ENCODE results near the gene PRPF19. TPM values are rescaled to one million over a fixed set of nuclear protein-coding genes. Genes with fewer than 3 reads are reported as not detected.

Gene PRPF19
- total RNA-seq, 1 donor from 2014 or later, result 36.5 TPM

DNA sequence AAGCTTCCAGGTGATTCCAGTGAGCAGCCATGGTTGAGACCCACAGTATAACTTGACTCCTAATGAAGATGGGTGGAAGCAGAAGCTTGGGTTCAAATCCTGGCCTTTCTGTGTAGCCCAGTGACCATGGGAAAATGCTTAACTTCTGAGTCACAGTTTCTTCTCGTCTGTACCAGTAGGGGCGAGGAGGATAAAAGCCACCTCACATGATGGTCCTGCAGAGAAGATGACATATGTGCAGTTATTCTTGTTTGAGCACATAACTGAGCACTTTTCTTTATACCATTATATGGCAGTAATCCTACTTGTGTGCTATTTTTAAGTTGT lies 12.5 kb upstream of the PRPF19 start:
- TF ChIP-seq, protein P1, sequence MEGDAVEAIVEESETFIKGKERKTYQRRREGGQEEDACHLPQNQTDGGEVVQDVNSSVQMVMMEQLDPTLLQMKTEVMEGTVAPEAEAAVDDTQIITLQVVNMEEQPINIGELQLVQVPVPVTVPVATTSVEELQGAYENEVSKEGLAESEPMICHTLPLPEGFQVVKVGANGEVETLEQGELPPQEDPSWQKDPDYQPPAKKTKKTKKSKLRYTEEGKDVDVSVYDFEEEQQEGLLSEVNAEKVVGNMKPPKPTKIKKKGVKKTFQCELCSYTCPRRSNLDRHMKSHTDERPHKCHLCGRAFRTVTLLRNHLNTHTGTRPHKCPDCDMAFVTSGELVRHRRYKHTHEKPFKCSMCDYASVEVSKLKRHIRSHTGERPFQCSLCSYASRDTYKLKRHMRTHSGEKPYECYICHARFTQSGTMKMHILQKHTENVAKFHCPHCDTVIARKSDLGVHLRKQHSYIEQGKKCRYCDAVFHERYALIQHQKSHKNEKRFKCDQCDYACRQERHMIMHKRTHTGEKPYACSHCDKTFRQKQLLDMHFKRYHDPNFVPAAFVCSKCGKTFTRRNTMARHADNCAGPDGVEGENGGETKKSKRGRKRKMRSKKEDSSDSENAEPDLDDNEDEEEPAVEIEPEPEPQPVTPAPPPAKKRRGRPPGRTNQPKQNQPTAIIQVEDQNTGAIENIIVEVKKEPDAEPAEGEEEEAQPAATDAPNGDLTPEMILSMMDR (IDR thresholded peaks at IDR 0.05; ENCODE audit: borderline replicate concordance), result no peak
- Histone ChIP-seq H3K36me3 (peaks cover 39% of the 10 kb centered on the region), H3K27me3 (ENCODE audit: low read depth) (no peaks in the 10 kb centered on the region), H3K27ac (replicated peaks) (no peak overlapping the region), H3K4me1 (peaks cover 67% of the 10 kb centered on the region), H3K4me3 (no peak overlapping the region), H3K9me3 (replicated peaks) (no peaks in the 10 kb centered on the region)
- intact Hi-C loops (cut with micrococcal nuclease), result no loop called here
- no peak for DNase-seq

DNA sequence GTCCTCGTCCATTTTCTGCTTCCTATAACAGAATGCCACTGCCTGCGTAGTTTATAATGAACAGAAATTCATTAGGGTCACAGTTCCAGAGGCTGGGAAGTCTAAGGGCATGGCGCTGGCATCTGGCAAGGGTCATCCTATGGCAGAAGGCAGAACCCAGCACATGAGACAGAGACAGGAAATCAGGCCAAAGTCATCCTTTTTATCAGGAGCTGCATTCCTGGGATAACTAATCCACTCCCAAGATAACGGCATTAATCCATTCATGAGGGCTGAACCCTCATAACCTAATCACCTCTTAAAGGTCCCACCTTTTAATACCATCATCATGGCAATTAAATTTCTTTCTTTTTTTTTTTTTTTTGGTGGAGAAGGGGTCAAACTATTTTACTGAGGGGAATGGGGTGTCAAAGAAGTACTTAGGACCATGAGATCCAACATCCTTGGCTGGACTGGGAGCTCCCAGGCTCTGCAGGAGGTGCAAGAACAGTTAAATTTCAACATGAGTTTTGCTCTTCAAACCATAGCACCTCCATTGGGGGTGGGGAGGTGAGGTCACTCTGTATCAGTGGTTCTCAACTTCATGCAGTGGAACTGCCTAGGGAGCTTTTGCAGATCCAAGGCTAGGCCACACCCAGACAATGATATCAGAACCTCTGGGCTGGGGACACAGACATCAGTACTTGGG lies 12.0 kb upstream of the PRPF19 start:
- TF ChIP-seq, protein P1 (IDR thresholded peaks at IDR 0.05; ENCODE audit: borderline replicate concordance), result no peak
- Histone ChIP-seq H3K27me3 (ENCODE audit: low read depth) (no peaks in the 10 kb centered on the region), H3K4me3 (no peak overlapping the region), H3K9me3 (replicated peaks) (no peaks in the 10 kb centered on the region), H3K27ac (replicated peaks) (no peak overlapping the region), H3K36me3 (peaks cover 39% of the 10 kb centered on the region), H3K4me1 (peaks cover 64% of the 10 kb centered on the region)
- DNase-seq, result no peak
- intact Hi-C loops (cut with micrococcal nuclease), result no loop called here

DNA sequence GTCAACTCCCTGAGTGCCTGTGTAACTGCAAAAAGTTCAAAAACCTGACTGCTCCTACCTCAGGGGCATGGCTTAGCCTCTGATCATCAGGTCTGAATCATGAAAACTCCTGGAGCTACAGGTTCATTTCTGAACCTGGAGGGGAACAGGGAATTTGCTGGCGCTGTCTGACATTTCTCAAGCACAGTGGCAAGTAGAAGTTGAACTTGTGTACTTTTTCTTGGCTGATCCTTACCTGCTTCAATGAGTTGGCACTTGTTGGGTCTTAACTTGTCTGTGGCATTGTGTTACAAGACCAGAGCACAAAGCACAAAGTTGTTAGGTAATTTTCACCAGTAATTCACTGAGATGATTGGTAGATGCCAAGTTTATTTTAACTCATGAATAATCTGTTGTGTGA lies 10.9 kb upstream of the PRPF19 start:
- no peak for DNase-seq
- TF ChIP-seq, protein P1 (IDR thresholded peaks at IDR 0.05; ENCODE audit: borderline replicate concordance), result no peak
- Histone ChIP-seq H3K36me3 (peaks cover 28% of the 10 kb centered on the region), H3K4me1 (peaks cover 76% of the 10 kb centered on the region), H3K9me3 (replicated peaks) (no peaks in the 10 kb centered on the region), H3K27ac (replicated peaks) (no peak overlapping the region), H3K27me3 (ENCODE audit: low read depth) (no peaks in the 10 kb centered on the region), H3K4me3 (no peak overlapping the region)
- intact Hi-C loops (cut with micrococcal nuclease), result no loop called here

DNA sequence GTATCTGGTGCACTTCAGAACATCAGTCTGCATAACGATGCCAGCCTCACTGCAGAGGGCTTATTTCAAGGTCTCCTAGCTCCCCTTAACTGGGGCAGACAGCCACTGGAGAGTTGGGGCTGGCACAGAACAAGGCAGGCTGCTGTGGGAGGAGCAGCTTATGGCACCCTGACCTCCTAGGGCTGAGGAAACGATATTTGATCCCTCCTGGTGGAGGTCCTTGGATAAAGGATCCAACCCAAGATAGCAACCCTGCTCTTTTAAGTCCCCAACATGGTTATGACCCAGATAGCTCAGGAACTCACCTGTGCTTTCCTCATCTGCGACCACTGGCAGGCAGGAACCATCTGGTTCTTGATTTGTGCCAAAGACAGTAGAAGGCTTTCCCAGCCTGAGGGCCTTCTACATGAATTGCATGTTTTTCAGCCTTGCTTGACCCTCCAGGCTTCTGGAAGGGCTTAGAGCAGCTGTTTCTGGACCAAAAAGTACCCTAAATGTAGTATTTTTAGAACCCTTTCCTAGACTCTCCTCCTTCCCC lies 10.4 kb upstream of the PRPF19 start:
- Histone ChIP-seq H3K36me3 (peaks cover 23% of the 10 kb centered on the region), H3K4me3 (no peak overlapping the region), H3K9me3 (replicated peaks) (no peaks in the 10 kb centered on the region), H3K27me3 (ENCODE audit: low read depth) (no peaks in the 10 kb centered on the region), H3K27ac (replicated peaks) (no peak overlapping the region), H3K4me1 (peaks cover 81% of the 10 kb centered on the region)
- no peak for DNase-seq
- TF ChIP-seq, protein P1 (IDR thresholded peaks at IDR 0.05; ENCODE audit: borderline replicate concordance), result no peak
- intact Hi-C loops (cut with micrococcal nuclease), result no loop called here

DNA sequence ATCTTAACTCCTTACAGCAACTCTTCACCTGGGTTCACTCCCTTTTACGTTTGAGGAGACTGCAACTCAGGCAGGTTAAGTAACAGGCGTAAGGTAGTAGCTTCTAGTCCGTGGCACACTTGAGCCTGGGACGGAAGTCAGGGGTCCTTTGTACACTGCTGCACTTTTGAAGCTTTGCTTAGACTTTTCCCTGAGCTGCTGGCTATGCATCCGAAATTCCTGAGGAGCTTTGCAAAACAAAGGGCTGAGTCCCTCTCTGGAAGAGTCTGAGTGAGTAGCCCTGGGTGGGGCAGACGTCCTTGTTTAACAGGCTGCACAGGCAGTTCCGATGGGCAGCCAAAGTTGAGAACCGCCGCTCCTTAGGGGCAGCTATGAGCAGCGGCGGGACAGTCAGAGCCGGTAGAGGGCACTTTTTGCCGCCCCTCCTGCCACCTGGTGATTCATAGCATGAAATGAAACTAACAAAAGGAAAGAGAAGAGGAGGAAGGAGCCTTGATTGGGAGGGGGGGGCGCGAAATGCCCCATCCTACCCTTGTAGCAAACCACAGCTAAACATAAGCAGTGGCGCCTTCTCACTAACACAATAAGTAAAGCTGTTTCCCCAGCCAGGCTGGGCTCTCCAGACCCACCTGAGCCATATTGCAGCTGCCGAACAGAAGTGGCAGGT lies 9.0 kb upstream of the PRPF19 start:
- no peaks in the 10 kb centered on the region for H3K9me3 ChIP-seq (replicated peaks)
- peak overlapping the region; percentile 98 for H3K27ac ChIP-seq (replicated peaks)
- TF ChIP-seq, protein P1 (IDR thresholded peaks at IDR 0.05; ENCODE audit: borderline replicate concordance), result peak; percentile 49
- peaks cover 94% of the 10 kb centered on the region for H3K4me1 ChIP-seq
- intact Hi-C loops (cut with micrococcal nuclease), result no loop called here
- peak overlapping the region; percentile 94 for H3K4me3 ChIP-seq
- peaks cover 9% of the 10 kb centered on the region for H3K36me3 ChIP-seq
- H3K27me3 ChIP-seq (ENCODE audit: low read depth), result no peaks in the 10 kb centered on the region
- peak; percentile 49 for DNase-seq
